GM18511 (cell line): Measurements from ENCODE around the gene VPS33A.

Experiments
- ATAC-seq: cut with Tn5 transposase; IDR thresholded peaks from one replicate; pipeline ENCODE4 v1.9.1; 2021; ENCODE audit warnings: mild to moderate bottlenecking, moderate library complexity; ENCODE audit not compliant: unreplicated experiment

VPS33A gene

DNA sequence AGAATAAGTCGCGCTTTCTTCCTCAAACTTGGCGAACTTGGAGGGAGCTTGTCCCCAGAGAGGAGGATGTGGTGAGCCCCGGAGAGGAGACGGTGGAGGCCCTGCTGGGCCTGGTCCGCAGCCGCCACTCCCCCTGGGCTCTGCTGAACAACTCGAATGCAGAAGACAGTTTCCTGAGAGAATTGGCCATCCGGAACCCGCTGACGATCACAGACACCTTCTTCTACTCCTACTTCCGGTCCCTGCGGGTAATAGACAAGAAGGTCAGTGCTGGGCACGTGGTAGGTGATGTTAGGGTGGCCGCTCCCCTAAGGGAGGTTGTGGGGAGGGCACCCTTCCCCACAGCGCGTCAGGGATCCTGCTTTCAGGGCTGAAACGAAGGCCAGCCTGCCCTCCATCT is 81.8 kb downstream of the VPS33A start:
- ATAC-seq, result no peak

GRCh38 chr12:122183588-122183940 is 82.7 kb downstream of the VPS33A start:
- no peak for ATAC-seq

DNA sequence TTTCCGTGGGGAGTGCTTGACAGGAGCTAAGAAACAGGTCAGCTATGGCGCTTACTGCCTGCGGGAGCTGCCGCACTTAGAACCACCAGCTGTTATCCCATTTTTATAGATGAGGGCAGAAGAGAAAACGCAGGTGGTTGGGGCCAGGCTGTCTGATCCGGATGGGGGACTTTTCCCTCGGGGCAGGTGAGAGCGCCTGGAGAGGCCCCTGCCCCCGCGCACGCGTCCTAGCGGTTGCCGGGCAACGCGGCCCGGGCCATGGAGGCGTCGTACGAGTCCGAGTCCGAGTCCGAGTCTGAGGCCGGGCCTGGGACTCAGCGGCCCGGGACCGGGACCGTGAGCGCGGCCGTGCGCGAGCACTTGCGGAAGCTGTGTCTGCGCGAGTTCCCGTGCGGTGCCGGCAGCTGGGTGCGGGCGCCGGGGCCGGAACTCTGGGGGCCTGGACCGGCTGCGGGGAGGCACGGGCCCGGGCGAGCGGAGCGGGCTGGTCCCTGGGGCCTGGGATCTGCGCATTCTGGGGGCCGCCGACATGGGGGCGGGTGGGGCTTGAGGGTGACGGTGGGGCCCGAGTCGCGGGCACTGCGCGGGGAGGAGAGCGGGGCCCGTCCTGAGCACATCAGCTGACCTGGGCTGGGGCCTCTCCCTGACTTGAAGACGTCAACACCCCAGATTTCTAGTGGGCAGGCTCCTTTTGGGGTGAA is 83.3 kb downstream of the VPS33A start, which contains the start of gene LRRC43:
LRRC43 (plus strand) TSS at position 237 of the 701 bp plus-strand sequence; CDS start at position 259, 22 bp downstream.
- ATAC-seq, result no peak
